Islet precursor cell (in vitro differentiated cells): ENCODE measurements around the gene ARHGEF28.

Experiments
- DNase-seq: peaks from one replicate; pipeline ENCODE4 v3.0.0-alpha.2; 2018

ARHGEF28 gene

DNA sequence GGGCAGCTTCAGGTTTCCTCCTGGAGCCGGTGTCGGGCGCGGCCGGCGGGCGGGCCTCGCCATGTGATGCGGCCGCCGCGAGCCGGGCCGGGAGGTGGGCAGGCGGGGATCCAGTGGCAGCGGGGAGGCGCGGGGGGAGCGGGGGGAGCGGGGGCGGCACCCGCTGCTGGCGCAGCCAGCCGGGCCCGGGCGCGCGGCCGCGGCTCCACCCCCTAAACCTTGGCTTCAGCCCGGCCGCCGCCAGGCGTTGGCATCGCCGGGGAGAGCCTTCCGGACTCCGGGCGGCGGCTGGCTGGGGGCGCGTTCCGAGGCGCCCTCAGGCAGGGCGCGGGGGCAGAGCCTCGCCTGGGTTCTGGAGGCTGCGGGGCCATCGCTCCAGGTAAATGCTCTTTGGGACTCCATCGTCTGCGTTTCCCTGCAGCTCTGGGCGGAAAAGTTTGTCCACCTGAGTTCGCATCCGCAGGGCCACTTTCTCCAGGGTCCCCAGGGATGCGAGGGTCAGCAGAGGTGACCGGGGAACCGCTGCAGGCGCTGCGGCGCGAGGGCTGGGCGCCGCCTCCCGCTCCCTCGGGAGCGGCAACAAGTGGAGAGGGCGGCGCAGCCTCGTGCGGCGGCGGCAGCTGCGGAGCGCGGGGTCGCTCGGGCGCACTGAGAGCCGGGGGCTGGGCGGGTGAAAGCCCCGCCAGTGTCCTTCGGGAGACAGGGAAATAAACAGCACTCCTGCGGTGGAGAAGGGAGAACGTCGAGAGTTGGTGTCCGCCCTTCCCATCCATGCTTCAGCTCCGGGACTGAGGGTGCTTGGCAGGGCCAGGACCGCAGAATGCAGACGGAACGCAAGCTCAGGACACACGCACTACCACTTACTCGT is at the start of gene ARHGEF28:
TSS of gene ARHGEF28 (plus strand) at position 253 of the 868 bp plus-strand sequence. CDS start 58,656 bp downstream, outside the sequence.
- peak; percentile 68 for DNase-seq

DNA sequence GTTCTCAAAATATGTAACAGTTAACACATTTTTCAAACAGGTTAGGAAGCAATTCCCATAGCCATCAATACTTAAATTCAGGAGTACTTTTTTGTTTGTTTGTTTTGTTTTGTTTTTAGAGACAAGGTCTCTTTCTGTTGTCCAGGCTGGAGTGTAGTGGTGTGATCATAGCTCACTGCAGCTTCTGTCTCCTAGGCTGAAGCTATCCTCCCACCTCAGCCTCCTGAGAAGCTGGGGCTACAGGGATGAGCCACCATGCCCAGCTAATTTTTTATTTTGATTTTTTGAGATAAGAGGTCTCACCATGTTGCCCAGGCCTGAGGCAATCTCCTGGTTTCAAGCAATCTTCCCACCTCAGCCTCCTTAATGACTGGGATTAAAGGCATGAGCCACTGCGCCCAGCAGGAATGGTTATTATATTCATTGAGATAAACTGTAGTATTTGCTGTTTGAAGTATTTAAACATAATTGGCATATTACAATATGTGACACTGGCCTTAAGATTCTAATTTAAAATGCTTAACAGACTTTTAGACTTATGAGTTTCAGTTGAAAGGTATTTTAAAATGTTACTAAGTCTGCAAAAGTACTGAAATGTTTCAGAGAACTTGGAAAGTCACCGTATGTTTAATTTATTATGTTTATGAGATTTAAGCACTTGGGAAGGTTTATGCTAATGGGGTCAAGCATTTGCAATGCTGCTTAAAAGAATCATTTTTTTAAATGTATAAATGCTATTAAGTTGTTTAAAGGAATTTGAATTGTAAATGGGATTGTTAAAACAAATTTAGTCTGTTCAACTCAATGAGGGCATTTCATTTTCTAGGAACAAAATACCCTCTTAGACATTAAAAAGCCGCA is 43.5 kb upstream of the ARHGEF28 start:
- no peak for DNase-seq

- no peak for DNase-seq
Observed at GRCh38 chr5:73587923-73588322, 38.1 kb upstream of the ARHGEF28 start.

GRCh38 chr5:73591102-73591695 is 34.8 kb upstream of the ARHGEF28 start:
- DNase-seq: no peak

- DNase-seq: no peak
Observed at GRCh38 chr5:73591698-73592501, 34.1 kb upstream of the ARHGEF28 start.

DNA sequence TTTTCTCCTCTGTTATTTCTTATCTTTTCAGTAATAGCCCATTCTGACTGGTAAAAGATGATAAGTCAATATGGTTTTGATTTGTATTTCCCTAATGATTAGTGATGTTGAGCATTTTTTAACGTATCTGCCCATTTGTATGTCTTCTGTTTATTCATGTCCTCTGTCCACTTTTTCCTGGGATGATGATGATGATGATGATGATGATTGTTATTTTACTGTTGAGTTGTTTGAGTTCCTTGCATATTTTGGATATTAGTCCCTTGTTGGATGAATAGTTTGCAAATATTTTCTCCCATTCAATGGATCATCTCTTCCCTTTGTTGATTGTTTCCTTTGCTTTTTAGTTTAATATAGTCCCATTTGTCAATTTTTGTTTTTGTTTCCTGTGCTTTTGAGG is 33.4 kb upstream of the ARHGEF28 start:
- no peak for DNase-seq

GRCh38 chr5:73596705-73597328 is 29.2 kb upstream of the ARHGEF28 start:
- DNase-seq: no peak

DNA sequence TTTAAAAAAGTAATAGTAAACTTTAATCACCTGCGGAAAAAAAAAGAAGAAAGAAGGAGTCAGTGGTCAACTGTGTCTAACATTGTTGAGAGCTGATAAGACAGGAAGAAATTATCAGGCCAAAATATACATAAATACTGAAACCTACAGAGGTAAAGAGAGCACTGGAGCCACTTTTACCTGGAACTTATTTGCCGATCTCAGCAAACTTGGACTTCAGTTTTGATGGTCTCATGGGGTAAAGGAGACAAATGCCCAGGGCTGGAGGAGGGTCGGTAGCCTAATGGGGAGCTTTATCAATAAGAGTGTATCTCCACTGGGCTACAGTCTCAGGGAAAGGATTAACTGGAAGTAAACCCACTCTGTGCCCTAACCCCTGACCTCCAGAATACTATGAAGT is 26.6 kb upstream of the ARHGEF28 start:
- DNase-seq: no peak

DNA sequence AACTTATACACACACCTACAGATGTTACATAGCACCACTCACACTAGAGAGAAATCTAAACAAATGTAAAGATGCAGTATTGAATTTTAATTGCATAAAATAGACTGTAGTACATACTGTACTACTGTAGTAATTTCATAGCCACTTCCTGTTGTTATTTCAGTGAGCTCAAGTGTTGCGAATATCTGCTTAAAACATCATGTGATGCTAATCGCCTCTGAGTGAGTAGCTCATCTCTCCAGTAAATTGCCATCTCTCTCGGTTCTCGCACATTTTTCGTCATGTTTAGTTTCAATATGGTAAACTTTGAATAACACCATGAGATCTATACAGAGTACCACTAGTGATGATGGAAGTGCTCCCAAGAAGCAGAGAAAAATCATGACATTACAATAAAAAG is 22.0 kb upstream of the ARHGEF28 start:
- DNase-seq: no peak

GRCh38 chr5:73605223-73606087 is 20.5 kb upstream of the ARHGEF28 start:
- no peak for DNase-seq

DNA sequence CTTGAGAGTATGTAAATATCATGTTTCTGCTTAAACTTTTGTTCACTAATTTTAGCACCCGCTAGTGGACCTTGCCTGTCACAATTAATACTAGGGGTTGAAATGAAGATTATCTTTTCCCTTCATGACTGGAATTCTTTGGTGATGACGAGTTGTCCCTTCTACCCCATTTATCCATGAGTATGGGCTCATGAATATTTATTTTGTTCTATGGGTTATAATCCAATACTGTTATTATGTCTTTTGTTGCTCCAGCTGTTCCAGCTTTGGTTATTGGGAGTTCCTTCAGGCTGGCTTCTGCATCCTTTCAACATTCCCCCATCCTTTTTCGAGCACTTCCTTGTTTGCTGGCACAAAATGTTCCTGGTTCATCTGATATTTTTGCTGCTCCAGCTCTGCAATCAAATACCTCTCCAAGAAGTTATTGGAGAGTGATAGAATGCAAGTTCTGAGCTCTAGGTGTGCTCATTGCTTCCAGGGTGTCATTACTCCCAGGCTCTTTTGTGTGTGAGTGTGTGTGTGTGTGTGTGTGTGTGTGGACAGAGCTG is 19.7 kb upstream of the ARHGEF28 start:
- DNase-seq: no peak

DNA sequence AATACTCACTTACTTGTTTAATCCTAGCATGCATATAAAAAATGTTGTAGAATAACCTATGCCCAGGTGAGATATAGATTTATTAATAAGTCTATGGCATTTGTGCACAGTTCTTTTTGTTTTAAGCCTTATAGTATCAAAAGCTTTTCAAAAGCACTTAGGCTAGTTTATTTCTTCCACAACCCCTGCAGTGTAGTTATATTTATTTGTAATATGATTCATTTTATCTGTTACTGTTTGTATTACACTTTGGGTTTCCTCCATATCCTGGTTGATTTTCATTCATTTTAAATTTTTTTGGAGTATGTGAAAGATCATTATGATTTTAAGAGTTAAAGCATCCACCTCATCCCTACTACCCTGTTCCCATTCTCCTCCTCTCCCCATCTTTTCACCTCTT is 18.8 kb upstream of the ARHGEF28 start:
- no peak for DNase-seq

- DNase-seq: no peak
Observed at GRCh38 chr5:73612799-73613198, 13.2 kb upstream of the ARHGEF28 start.

- DNase-seq: peak; percentile 56
Observed at GRCh38 chr5:73615085-73615484, 10.9 kb upstream of the ARHGEF28 start.

- DNase-seq: no peak
Observed at GRCh38 chr5:73615947-73616346, 10.0 kb upstream of the ARHGEF28 start.

DNA sequence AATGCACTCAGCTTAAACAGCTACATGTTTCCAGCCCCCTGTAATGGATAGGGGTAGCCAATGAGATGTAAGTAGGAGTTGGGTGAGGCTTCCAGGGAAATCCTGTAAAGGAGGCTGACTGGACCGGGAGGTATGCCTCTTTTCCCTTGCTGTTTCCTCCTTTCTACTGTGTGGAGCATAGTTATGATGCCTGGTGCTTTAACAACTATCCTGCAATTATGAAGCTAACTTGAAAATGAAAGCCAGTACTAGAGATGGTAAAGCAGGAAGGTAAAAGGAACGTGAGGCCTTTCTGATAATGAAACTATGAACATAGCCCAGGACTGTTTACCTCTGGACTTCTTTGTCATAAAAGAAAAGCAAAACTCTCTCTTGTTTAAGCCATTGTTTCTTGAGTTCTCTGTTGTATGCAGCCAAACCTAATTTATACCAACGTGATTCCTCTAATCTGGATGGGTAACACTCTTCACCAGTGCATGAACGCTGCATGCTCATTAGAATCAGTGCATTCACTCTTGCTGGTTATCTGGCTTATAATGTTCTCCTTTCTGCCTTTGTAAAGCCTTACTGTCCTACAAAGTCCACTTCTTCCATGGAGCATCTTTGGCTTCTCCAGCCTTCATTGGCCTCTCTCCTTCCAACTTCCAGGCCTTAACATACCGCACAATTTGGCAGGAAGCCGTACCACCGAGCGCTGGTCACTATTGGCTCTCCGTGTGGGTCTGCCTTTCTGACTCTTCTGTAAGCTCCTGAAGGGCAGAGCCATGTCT is 8.3 kb upstream of the ARHGEF28 start:
- DNase-seq: no peak

DNA sequence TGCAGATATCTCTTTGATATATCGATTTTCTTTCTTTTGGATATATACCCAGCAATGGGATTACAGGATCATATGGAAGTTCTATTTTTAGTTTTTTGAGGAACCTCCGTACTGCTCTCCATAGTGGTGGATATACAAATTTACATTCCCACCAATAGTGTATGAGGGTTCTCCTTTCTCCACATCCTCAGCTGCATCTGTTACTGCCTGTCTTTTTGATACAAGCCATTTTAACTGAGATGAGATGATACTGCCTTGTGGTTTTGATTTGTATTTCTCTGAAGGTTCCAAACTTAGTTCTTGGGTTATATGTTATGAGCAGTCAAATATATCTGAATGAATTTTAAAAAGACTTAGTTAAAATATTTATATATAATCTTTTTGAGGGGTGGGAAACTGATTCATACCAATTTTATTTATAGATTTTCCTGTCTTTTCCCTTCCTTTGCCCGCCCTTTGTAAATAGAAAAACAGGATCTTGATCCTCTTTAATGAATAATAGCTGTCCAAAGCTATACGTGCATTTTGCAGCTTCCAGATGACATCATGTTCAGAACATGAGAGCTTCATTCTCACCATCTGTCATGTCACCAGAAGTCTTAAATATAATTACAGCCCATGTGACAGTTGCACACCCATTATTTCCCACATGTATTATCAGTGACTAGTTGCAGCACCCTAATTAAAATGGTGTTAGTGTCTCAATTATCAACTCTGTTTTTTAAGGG is 6.2 kb upstream of the ARHGEF28 start:
- DNase-seq: no peak

DNA sequence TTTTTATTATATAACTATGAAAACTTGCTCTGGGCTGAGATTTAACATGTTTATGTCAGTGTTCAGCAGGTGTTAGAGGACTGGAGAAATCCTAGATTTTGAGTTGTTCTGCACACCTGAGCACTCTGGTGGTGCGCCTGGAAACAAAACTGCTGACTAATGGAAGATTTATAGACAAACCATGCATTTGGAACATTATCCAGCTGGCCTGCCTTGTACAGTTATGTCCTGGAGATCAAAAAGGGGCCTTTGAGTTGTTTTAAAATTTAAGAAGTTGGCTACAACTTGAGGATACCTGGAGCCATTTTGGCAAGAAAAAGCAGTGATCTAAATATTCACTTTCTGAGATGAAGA is 5.7 kb upstream of the ARHGEF28 start:
- DNase-seq: no peak

DNA sequence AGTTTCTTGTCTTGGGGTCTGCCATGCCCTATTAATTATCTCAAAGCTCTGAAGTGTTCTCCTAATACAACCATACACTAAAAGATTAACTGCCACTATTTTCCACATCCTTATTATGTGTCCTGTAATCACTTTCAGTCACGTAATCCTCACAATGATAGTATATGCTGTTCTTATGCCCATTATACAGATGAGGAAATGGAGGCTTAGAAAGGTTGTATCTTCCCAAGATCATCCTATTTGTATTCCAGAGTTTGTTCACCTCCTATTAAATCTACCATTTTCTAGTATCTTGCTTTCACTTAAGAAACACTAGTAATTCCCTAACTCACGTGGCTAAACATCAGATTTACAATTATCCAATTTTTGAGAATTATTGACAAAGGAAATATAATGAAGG is 2.9 kb upstream of the ARHGEF28 start:
- no peak for DNase-seq
